HG03060 (cell line): Measurements from ENCODE around the gene TLCD1.

Experiments
- ATAC-seq: cut with Tn5 transposase; IDR thresholded peaks from one replicate; pipeline ENCODE4 v1.9.1; 2021; ENCODE audit warnings: low read depth, moderate number of reproducible peaks; ENCODE audit not compliant: unreplicated experiment

TLCD1 gene

DNA sequence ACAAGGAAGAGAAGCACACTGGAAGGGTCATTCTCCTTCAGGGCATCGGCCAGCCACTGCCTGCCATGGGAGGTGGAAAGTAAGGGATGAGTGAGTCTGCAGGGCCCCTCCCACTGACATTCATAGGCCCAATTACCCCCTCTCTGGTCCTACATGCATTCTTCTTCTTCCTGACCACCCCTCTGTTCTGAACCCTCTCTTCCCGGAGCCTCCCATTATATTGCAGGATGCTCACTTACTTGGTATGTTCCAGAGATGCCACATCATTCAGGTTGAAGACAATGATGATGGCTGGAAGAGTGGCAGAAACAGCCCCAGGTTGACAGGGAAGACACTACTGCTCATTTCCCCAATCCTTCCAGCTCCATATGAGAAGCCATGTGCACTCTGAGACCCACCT is 10.8 kb downstream of the TLCD1 start:
- ATAC-seq = no peak

- no peak for ATAC-seq
Measured at GRCh38 chr17:28714281-28714680, 11.8 kb downstream of the TLCD1 start.

GRCh38 chr17:28712705-28713415 is 13.2 kb downstream of the TLCD1 start:
- ATAC-seq = no peak

- no peak for ATAC-seq
Measured at GRCh38 chr17:28712032-28712704, 13.9 kb downstream of the TLCD1 start.

- ATAC-seq = no peak
Measured at GRCh38 chr17:28711723-28712031, 14.4 kb downstream of the TLCD1 start, which contains the start of gene PROCA1. Gene PROCA1, minus strand, starts transcription at chr17:28711888. Its CDS starts 228 bp downstream, at chr17:28711660.

GRCh38 chr17:28710861-28711722 is 14.9 kb downstream of the TLCD1 start:
- no peak for ATAC-seq

- no peak for ATAC-seq
Measured at GRCh38 chr17:28707339-28707720, 18.7 kb downstream of the TLCD1 start.

DNA sequence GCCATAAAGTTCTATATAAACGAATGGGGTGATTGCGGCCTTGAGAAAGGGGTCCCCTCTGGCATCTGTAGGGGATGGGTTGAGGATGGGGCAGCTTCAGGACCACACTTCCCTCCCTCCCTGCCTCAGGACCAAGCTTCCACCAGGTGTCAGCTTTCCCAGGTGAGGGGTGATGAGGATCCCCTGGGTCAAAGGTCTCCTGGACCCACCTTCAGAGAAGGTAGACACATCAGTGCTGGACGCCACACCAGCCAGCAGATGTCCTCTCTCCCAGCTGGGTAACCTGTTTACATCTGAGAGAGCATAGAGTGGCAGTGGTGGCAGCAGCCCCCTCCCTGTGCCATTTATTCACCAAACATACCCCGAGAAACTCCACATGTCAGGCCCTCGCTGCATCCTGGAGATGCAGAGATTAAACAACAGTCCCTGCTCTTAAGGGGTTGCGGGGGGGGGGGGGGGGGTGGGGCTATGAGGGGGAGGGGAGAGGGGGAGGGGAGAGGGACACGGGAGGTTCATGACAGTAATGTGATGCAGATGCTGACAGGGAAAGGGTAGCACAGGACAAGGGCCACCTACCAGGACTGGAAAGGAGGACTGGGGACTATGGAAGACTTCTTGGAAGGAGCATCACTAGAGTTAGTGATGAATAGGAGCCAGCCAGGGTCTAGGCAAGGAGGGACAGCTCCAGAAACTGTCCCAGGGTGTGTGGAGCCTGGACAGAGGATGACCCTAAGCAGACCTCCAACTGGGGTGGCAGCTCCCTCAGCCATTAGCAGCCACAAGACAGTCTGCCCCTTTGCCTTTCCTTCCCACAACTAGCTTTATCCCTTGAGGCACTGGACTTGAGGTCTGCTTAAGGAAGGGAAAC is 19.3 kb downstream of the TLCD1 start:
- no peak for ATAC-seq

- ATAC-seq = no peak
Measured at GRCh38 chr17:28705728-28706334, 20.2 kb downstream of the TLCD1 start.

DNA sequence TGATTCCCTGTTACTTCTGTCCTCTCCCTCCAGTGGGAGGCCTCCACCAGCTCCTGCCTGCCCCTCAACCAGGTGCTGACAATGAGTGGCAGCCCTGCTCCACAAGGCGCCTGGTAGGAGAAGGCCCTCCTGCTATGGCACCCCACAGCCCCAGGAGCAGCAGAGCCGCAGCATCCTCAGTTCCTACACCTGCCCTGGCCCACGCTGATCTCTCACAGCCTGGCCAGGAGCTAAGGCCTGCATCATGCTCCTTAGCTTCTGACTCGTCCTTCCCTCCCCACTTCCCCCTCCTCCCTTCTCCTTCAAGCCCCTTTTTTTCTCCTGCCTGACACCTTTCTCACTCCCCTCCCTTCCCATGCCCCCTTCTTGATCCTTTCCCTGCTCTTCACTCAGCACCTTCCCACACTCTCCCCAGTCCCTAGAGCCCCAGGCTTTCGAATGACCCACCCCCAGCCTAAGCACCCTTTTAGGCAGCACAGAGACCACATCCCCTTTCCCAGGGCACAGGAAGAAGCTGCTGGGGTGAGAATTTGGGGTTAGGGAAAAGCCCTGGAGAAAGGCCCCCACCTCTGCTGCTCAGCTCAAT is 20.9 kb downstream of the TLCD1 start:
- ATAC-seq = no peak

GRCh38 chr17:28704219-28704858 is 21.7 kb downstream of the TLCD1 start:
- ATAC-seq = no peak

DNA sequence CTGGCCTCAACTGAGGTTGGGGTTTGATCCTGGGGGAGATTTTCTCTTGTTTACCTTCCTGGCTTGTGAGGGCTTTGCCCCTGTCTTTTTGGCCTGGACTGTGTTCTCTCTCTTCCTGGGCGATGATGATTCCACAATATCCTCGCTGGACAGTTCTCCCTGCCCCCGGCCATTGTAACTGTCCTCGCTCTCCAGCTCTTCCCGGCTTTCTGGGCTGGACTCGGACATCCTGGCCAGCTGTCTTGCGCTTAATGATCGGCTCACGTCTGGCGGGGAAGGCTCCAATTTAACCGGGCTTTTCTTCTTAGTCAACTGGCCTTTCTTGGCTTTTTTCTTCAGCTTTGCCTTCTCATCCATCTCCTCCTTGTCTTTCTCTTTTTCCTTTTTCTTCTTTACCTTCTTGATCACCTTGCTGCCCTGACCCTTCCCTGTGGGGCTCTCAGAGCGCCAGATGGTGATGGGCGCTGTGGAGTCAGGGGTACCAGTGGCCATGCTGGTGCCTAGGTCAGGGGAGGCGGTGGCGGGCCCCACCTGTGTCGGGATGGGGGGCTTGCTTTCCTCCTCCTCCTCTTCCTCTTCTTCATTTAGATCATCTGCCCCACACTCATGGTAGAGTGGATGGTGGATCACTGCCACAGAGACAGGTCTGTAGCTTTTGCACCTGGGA is 22.3 kb downstream of the TLCD1 start:
- ATAC-seq = no peak

- ATAC-seq = no peak
Measured at GRCh38 chr17:28702752-28703150, 23.3 kb downstream of the TLCD1 start.

- ATAC-seq = no peak
Measured at GRCh38 chr17:28702026-28702751, 23.8 kb downstream of the TLCD1 start.

GRCh38 chr17:28700830-28701492 is 25.1 kb downstream of the TLCD1 start:
- no peak for ATAC-seq

GRCh38 chr17:28700278-28700677 is 25.8 kb downstream of the TLCD1 start:
- no peak for ATAC-seq

DNA sequence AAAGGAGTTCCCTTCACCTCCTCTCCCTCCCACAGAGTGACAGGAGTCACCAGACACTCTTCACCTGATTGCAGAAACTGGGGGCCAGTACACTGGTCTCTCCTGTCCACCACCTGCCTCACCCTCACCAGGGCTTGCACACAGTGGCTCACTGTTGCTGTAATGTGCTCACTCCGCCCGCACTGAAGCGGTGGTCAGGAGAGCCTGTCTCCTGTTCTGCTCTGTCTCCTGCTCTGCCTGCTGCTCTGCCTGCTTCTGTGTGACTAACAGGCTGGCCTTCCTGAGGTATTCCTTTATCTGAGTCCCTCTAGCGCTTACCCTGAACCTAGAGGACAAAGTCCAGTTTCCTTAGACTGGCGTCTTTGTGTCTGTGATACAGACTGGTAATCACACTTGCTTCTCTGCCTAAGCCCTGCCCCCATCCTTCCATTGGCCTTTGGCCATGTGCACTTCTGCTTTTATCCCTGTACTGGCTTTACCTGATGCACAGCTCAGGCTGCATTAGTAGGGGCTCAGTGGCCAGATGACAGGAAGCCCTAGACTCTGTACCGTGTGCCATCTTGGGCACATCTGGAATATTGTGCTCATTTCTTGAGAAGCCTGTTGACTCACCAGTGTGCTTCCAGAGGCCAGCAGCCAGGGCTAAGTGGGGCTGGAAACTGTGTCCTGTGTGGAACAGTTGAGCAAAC is 27.6 kb downstream of the TLCD1 start:
- ATAC-seq = no peak
